Smooth muscle cell (in vitro differentiated cells): Measurements from ENCODE around the gene HRG. TPM values are rescaled to one million over a fixed set of nuclear protein-coding genes. Genes with fewer than 3 reads are reported as not detected.

ENCODE experiments used
- DNase-seq: peaks from one replicate; lab custom pipeline; 2025; ENCODE audit not compliant: unreplicated experiment; lab: John Stamatoyannopoulos, UW
- H2AFZ ChIP-seq: fragments of 200-600 bp; sonication (generic); 2 replicates; pipeline ENCODE4 v1.6.0; 2016; ENCODE audit warnings: antibody characterized with exemption, low read depth, mild to moderate bottlenecking
- H3F3A ChIP-seq: fragments of 200-600 bp; sonication (generic); 2 replicates; pipeline ENCODE4 v1.6.0; 2017; ENCODE audit warnings: antibody characterized with exemption, low read depth
- H3K27ac ChIP-seq: fragments of 200-600 bp; sonication (generic); 2 replicates; pipeline ENCODE4 v1.5.1; 2016; ENCODE audit warnings: low read depth, mild to moderate bottlenecking
- H3K27me3 ChIP-seq: fragments of 200-600 bp; sonication (generic); 2 replicates; pipeline ENCODE4 v1.6.1; 2016; ENCODE audit warnings: low read depth, mild to moderate bottlenecking
- H3K36me3 ChIP-seq: fragments of 200-600 bp; sonication (generic); 2 replicates; pipeline ENCODE4 v1.5.1; 2016; ENCODE audit warnings: low read depth
- H3K4me1 ChIP-seq: fragments of 200-600 bp; sonication (generic); 2 replicates; pipeline ENCODE4 v1.5.1; 2016; ENCODE audit warnings: low read depth
- H3K4me2 ChIP-seq: fragments of 200-600 bp; sonication (generic); 2 replicates; pipeline ENCODE4 v1.6.0; 2016; ENCODE audit warnings: mild to moderate bottlenecking
- H3K4me3 ChIP-seq: fragments of 200-600 bp; sonication (generic); 2 replicates; pipeline ENCODE4 v1.5.1; 2016; ENCODE audit warnings: mild to moderate bottlenecking
- H3K79me2 ChIP-seq: fragments of 200-600 bp; sonication (generic); 2 replicates; pipeline ENCODE4 v1.6.0; 2016; ENCODE audit warnings: low read depth, mild to moderate bottlenecking
- H3K9ac ChIP-seq: fragments of 200-600 bp; sonication (generic); 2 replicates; pipeline ENCODE4 v1.6.0; 2016; ENCODE audit warnings: low read depth
- H3K9me3 ChIP-seq: fragments of 200-600 bp; sonication (generic); replicated peaks from 2 replicates; pipeline ENCODE4 v1.5.1; 2016; ENCODE audit warnings: low read depth
- H4K20me1 ChIP-seq: fragments of 200-600 bp; sonication (generic); 2 replicates; pipeline ENCODE4 v1.6.0; 2016; ENCODE audit warnings: low read depth
- WGBS: methylation state at CpG from one replicate; pipeline ENCODE4 v1.1.7; 2016; ENCODE audit warnings: low lambda C conversion rate; 5-methylcytosine and 5-hydroxymethylcytosine counted together
- polyA plus RNA-seq: library from polyadenylated mRNA; unstranded; fragments of >200 nt; fragmentation: Nextera tagmentation; extraction: Ambion mirVana; gene quantifications from 2 replicates; pipeline ENCODE4 v1.2.1, GENCODE V29; 2016
- total RNA-seq: library from RNA; depleted of rRNA; stranded (reverse); fragments of >200 nt; gene quantifications from 2 replicates; pipeline ENCODE4 v1.2.3, GENCODE V29; 2014
- TF ChIP-seq, protein P1 (sequence below): fragments of 200-600 bp; sonication (generic); IDR thresholded peaks from 2 replicates; pipeline ENCODE4 v1.5.1; 2017; ENCODE audit warnings: borderline replicate concordance, mild to moderate bottlenecking, antibody characterized with exemption; ENCODE audit not compliant: insufficient read depth, poor library complexity, severe bottlenecking

Gene HRG
- total and polyA plus RNA-seq, 2 experiments from 2014 or later, result not detected

DNA sequence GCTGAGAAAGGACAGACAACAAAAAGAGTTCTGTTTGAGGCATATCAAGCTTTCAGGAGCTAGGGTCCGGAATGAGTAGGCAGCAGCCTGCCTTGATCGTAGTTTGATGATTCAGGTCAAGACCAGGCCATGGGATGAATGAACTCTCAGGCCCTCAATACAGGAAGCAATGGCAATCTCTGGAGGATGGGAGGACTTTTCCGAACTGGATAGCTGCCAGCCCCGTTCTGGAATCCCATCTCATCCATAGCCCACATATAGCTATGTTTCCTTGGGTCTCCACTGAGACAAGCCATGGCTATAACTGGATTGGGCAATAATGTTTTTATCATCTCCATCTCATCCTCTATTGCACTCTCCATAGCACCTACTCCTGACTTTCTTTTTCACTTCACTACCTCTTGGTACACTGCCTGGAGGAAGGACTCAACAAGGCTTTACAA is 40.2 kb upstream of the HRG start:
- H3K4me3 ChIP-seq, result no peak overlapping the region
- no peak overlapping the region for H3K9ac ChIP-seq
- no peaks in the 10 kb centered on the region for H4K20me1 ChIP-seq
- H3K9me3 ChIP-seq, result no peaks in the 10 kb centered on the region
- no peaks in the 10 kb centered on the region for H3K79me2 ChIP-seq
- no peak overlapping the region for H3K4me2 ChIP-seq
- H3K27ac ChIP-seq, result no peak overlapping the region
- TF ChIP-seq, protein P1, sequence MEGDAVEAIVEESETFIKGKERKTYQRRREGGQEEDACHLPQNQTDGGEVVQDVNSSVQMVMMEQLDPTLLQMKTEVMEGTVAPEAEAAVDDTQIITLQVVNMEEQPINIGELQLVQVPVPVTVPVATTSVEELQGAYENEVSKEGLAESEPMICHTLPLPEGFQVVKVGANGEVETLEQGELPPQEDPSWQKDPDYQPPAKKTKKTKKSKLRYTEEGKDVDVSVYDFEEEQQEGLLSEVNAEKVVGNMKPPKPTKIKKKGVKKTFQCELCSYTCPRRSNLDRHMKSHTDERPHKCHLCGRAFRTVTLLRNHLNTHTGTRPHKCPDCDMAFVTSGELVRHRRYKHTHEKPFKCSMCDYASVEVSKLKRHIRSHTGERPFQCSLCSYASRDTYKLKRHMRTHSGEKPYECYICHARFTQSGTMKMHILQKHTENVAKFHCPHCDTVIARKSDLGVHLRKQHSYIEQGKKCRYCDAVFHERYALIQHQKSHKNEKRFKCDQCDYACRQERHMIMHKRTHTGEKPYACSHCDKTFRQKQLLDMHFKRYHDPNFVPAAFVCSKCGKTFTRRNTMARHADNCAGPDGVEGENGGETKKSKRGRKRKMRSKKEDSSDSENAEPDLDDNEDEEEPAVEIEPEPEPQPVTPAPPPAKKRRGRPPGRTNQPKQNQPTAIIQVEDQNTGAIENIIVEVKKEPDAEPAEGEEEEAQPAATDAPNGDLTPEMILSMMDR, result no peak
- no peak overlapping the region for H2AFZ ChIP-seq
- WGBS, result 85% methylated on average over 4 of the region's 4 CpGs
- H3K4me1 ChIP-seq, result no peaks in the 10 kb centered on the region
- H3K36me3 ChIP-seq, result no peaks in the 10 kb centered on the region
- peaks cover 13% of the 10 kb centered on the region for H3K27me3 ChIP-seq
- DNase-seq, result no peak
- H3F3A ChIP-seq, result no peaks in the 10 kb centered on the region

DNA sequence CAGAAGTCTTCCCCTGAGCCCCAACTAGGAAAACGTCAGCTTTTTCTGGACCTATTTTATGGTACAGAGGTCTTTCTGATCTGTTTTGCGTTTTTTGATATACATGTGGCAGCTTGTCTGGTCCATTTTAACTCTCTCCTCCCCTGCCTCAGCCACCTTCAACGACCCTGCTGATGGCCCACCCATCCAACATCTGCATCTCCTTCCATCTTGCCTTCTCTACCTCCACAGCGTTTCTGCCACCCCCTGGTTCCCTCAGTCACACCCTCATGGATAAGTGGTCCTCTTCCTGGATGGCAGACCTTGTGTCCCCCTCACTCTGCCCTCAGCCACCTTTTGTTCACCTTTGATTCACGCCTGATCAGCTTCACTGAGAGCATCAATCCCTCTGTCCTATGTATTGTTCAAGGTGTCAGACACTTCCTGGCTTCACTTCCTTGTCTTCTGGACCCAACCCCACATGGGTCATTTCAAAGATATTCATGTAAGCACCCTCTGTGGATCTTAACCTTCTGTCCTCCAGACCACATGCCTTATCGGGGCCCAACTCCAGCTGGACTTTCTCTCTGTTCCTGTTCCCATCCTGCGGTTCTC is 39.5 kb upstream of the HRG start:
- no peak overlapping the region for H3K4me3 ChIP-seq
- H3K4me1 ChIP-seq, result no peaks in the 10 kb centered on the region
- no peaks in the 10 kb centered on the region for H4K20me1 ChIP-seq
- WGBS, result 82% methylated on average over 7 of the region's 7 CpGs
- TF ChIP-seq, protein P1, result no peak
- H2AFZ ChIP-seq, result no peak overlapping the region
- H3K27me3 ChIP-seq, result peaks cover 13% of the 10 kb centered on the region
- no peaks in the 10 kb centered on the region for H3K79me2 ChIP-seq
- H3K36me3 ChIP-seq, result no peaks in the 10 kb centered on the region
- H3K4me2 ChIP-seq, result no peak overlapping the region
- no peak for DNase-seq
- no peak overlapping the region for H3K27ac ChIP-seq
- H3K9me3 ChIP-seq, result no peaks in the 10 kb centered on the region
- no peaks in the 10 kb centered on the region for H3F3A ChIP-seq
- H3K9ac ChIP-seq, result no peak overlapping the region

DNA sequence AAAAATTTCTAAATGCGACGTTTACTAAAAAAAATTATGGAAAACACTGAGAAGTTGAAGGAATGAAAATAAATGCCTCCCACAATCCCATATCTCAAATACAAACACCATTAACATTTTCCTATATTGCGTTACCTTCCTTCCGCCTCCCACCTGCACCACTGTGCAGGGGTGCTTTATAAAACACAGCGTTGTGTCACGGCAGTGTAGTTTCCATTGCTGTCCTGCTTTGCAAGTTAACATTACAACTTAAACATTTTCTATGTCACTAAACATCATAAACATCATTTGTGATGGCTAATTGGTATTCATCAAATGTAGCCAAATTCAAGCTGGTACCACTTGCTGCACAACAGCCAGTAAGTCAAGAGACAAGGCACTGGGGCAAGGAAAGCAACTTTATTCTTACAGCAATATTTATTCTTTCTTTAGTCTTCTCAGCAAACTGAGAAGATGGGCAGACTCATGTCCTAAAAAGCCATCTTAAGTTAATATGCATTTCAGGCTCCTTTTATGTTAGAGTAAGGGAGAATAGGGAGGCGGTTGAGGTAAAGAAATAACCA is 37.9 kb upstream of the HRG start:
- Histone ChIP-seq H4K20me1 (no peaks in the 10 kb centered on the region), H3K4me3 (no peak overlapping the region), H3K4me1 (no peaks in the 10 kb centered on the region), H3K9me3 (no peaks in the 10 kb centered on the region), H3K27ac (no peak overlapping the region), H3F3A (no peaks in the 10 kb centered on the region), H3K27me3 (peaks cover 12% of the 10 kb centered on the region), H3K4me2 (no peak overlapping the region), H2AFZ (no peak overlapping the region), H3K79me2 (no peaks in the 10 kb centered on the region), H3K36me3 (no peaks in the 10 kb centered on the region), H3K9ac (no peak overlapping the region)
- DNase-seq, result no peak
- 97% methylated on average over 7 of the region's 7 CpGs for WGBS
- TF ChIP-seq, protein P1, result no peak

DNA sequence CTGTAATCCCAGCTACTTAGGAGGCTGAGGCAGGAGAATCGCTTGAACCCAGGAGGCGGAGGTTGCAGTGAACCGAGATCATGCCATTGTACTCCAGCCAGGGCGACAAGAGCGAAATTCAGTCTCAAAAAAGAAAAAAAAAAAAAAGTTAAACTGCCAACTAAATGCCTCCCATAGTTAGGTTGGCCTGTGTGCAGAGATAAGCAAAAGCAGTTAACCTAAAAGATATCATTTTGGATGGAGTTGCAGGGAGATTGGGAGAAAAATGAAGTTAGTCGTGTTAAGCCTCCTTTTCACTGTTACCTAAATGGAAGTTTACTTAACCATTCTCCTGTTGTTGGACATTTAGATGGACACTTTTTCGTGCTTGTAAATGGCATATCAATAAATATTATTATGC is 37.1 kb upstream of the HRG start:
- H3K4me1 ChIP-seq, result no peaks in the 10 kb centered on the region
- H3K36me3 ChIP-seq, result no peaks in the 10 kb centered on the region
- DNase-seq, result no peak
- no peak overlapping the region for H3K9ac ChIP-seq
- no peaks in the 10 kb centered on the region for H3F3A ChIP-seq
- H3K4me2 ChIP-seq, result no peak overlapping the region
- peaks cover 8% of the 10 kb centered on the region for H3K27me3 ChIP-seq
- H4K20me1 ChIP-seq, result no peaks in the 10 kb centered on the region
- H2AFZ ChIP-seq, result no peak overlapping the region
- WGBS, result 87% methylated on average over 7 of the region's 7 CpGs
- TF ChIP-seq, protein P1, result no peak
- no peaks in the 10 kb centered on the region for H3K9me3 ChIP-seq
- no peaks in the 10 kb centered on the region for H3K79me2 ChIP-seq
- H3K4me3 ChIP-seq, result no peak overlapping the region
- no peak overlapping the region for H3K27ac ChIP-seq
